ENCODE results near the gene SELENOV. TPM values are rescaled to one million over a fixed set of nuclear protein-coding genes. Genes with fewer than 3 reads are reported as not detected.
A peak's percentile ranks its signal among the peaks of the same experiment; 100 is the strongest.

SELENOV gene
- total and polyA plus RNA-seq, 2 experiments from 2014 or later: 1.3 to 4.3 TPM

DNA sequence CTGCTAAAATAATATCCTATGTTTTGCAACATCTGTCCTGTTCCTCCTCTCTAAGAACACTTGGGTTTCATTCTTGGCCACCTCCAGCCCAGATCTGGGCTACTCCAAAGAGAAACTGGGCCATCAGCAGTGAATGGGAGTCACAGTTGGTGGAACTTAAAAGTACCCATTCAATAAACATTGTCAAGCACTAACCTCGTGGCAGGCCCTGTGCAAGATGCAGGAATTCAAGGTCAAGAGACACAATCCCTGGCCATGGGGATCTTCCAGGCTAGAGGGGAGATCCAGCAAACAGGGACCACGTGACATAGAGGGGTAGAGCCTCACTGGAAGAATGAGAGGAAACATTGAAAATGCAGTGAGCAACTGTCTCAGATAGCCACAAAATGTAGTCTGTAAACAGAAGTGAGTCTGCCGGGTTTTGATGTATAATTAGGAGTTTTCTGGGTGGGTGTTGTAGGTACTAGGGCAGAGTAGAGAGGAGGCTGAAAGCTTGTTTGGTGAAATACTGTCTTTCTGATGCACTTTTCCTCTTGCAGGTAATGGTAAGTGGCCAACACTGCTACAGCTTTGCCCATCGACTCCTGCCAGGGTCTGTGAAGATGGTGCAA lies 39.9 kb downstream of the SELENOV start:
- TF ChIP-seq, protein P1, sequence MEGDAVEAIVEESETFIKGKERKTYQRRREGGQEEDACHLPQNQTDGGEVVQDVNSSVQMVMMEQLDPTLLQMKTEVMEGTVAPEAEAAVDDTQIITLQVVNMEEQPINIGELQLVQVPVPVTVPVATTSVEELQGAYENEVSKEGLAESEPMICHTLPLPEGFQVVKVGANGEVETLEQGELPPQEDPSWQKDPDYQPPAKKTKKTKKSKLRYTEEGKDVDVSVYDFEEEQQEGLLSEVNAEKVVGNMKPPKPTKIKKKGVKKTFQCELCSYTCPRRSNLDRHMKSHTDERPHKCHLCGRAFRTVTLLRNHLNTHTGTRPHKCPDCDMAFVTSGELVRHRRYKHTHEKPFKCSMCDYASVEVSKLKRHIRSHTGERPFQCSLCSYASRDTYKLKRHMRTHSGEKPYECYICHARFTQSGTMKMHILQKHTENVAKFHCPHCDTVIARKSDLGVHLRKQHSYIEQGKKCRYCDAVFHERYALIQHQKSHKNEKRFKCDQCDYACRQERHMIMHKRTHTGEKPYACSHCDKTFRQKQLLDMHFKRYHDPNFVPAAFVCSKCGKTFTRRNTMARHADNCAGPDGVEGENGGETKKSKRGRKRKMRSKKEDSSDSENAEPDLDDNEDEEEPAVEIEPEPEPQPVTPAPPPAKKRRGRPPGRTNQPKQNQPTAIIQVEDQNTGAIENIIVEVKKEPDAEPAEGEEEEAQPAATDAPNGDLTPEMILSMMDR (IDR thresholded peaks at IDR 0.05; ENCODE audit: low read depth, low read length): no peak

DNA sequence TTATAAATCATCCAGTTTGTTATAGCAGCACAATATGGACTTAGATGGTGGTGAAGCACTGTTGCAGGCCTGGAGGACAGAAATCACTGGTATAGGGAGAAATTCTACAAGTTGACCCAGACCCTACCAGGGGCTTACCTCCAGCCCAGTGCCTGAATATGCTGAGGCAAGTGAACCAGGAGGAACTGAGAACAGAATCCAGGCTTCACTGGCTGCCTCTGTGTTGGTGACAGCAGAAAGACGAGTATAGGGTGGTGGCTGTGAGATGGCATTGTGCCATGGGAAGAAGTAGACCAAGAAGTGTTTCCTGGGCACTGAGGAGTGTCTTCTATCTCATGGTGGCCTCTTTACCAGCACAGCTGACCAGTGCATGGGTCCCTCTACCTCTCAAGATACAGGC lies 40.9 kb downstream of the SELENOV start:
- H3K27me3 ChIP-seq: no peaks in the 10 kb centered on the region
- TF ChIP-seq, protein P1 (IDR thresholded peaks at IDR 0.05; ENCODE audit: low read depth, low read length): no peak
- H3K9me3 ChIP-seq (ENCODE audit: low read depth): no peaks in the 10 kb centered on the region
- H3K4me3 ChIP-seq: no peak overlapping the region
- DNase-seq (ENCODE audit: low read depth in 1 of 2, low spot score in 1 of 2): no peak
- no peaks in the 10 kb centered on the region for H3K36me3 ChIP-seq
- H3K27ac ChIP-seq: no peak overlapping the region
- H3K4me1 ChIP-seq (ENCODE audit: low read depth): peaks cover 4% of the 10 kb centered on the region

More for the DNA sequence above, 39.9 kb downstream of the SELENOV start:
- no peak for DNase-seq (ENCODE audit: low read depth in 1 of 2, low spot score in 1 of 2)
- Histone ChIP-seq H3K27ac (no peak overlapping the region), H3K36me3 (no peaks in the 10 kb centered on the region), H3K27me3 (no peaks in the 10 kb centered on the region), H3K4me1 (ENCODE audit: low read depth) (peaks cover 4% of the 10 kb centered on the region), H3K9me3 (ENCODE audit: low read depth) (no peaks in the 10 kb centered on the region), H3K4me3 (no peak overlapping the region)

DNA sequence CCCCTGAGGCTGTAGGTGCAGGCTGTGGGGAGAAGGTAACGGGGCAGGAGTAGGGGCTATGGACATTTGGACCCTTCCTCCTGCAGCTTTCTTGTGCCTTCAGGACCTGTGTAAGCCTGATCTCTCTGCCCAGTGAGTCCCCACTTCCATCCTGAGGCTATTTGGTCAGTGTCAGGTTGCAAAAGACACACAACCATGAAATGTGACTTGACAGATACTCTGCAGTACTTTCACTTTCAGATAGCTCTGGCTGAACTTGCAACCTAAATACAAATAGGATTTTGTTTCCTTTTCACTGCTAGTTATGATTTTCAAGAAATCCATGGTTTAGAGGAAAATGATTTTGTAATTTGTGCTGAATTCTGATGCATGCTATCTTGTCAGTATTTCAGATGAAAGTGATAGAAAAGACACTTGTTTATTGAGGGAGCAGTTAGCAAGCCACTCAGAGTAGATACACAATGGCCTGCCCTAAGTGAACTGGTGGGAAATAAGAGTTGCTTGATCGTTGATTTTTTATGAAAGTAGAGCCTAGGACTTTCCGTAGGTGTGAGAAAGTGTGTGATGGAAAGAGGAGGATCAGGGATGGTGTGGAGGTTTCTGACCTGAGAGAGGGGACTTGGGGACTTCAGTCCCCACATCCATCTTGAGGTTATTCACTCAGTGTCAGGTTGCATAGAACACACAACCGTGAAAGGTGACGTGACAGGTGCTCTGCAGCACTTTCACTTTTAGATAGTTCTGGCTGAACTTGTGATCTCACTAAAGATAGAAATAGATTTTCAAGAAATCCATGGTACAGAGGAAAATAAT lies 43.1 kb downstream of the SELENOV start:
- Histone ChIP-seq H3K27ac (no peak overlapping the region), H3K4me1 (ENCODE audit: low read depth) (peaks cover 4% of the 10 kb centered on the region), H3K9me3 (ENCODE audit: low read depth) (no peaks in the 10 kb centered on the region), H3K27me3 (no peaks in the 10 kb centered on the region), H3K4me3 (no peak overlapping the region), H3K36me3 (no peaks in the 10 kb centered on the region)
- DNase-seq (ENCODE audit: low read depth in 1 of 2, low spot score in 1 of 2): peak; percentile 3
- TF ChIP-seq, protein P1 (IDR thresholded peaks at IDR 0.05; ENCODE audit: low read depth, low read length): no peak

DNA sequence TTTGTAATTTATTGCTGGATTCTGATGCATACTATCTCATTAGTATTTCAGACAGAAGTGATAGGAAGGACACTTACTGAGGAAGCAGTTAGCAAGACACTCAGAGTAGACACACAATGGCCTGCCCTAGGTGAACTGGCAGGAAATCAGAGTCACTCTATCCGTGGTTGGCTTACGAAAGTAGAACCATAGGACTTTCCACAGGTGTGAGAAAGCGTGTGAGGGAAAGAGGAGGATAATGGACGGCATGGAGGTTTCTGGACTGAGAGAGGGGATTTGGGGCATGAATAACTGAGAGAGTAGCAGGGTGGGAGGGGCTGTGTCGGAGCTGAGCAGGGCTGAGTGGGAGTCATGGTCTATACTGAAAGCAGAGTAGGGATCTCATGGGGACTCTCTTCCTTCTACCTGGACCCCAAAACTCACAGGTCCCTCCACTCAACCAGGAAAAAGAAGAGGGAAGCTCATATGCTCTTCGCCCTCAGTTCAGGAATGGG lies 43.7 kb downstream of the SELENOV start:
- DNase-seq (ENCODE audit: low read depth in 1 of 2, low spot score in 1 of 2): no peak
- Histone ChIP-seq H3K36me3 (no peaks in the 10 kb centered on the region), H3K27ac (no peak overlapping the region), H3K9me3 (ENCODE audit: low read depth) (no peaks in the 10 kb centered on the region), H3K27me3 (no peaks in the 10 kb centered on the region), H3K4me1 (ENCODE audit: low read depth) (peaks cover 4% of the 10 kb centered on the region), H3K4me3 (no peak overlapping the region)
- TF ChIP-seq, protein P1 (IDR thresholded peaks at IDR 0.05; ENCODE audit: low read depth, low read length): no peak

DNA sequence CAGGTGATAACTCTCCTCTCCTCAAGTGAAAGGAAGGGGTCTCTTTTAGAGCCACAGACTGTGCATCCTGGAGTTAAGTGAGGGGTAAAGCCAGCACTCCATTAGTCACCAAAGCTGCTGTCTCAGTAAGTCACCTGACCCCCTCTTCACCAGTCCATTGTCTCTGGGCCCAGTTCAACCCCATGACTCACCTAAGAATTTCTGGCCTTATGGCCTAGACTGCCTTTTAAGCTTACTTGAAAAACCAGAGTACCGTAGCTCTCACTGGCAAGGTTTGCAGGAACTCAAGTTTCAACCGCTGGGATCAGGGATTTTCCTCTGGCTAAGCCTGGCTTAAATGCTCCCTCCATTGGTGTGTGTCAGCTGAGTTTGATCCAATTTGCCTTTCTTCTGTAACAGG lies 48.5 kb downstream of the SELENOV start:
- no peaks in the 10 kb centered on the region for H3K4me1 ChIP-seq (ENCODE audit: low read depth)
- H3K9me3 ChIP-seq (ENCODE audit: low read depth): no peaks in the 10 kb centered on the region
- no peak overlapping the region for H3K4me3 ChIP-seq
- H3K27me3 ChIP-seq: peaks cover under 1% of the 10 kb centered on the region
- H3K27ac ChIP-seq: no peak overlapping the region
- TF ChIP-seq, protein P1 (IDR thresholded peaks at IDR 0.05; ENCODE audit: low read depth, low read length): no peak
- DNase-seq (ENCODE audit: low read depth in 1 of 2, low spot score in 1 of 2): peak in 1 of 2 donors; percentile 3
- H3K36me3 ChIP-seq: no peaks in the 10 kb centered on the region
